NB4 (cell line): ENCODE results near the gene C11orf21.

ENCODE experiments used
- MYC ChIP-seq: IDR thresholded peaks from 2 replicates; pipeline ENCODE4 v1.6.1; 2011; ENCODE audit warnings: low read depth, low read length
- POLR2A ChIP-seq: IDR thresholded peaks from 2 replicates; pipeline ENCODE4 v1.6.1; 2011; ENCODE audit warnings: mild to moderate bottlenecking; ENCODE audit not compliant: insufficient read length; ENCODE audit errors: extremely low read depth
- TF ChIP-seq, protein P1 (sequence below): IDR thresholded peaks from one replicate; pipeline ENCODE4 v1.5.1; 2012; ENCODE audit warnings: low read depth, low read length

DNA sequence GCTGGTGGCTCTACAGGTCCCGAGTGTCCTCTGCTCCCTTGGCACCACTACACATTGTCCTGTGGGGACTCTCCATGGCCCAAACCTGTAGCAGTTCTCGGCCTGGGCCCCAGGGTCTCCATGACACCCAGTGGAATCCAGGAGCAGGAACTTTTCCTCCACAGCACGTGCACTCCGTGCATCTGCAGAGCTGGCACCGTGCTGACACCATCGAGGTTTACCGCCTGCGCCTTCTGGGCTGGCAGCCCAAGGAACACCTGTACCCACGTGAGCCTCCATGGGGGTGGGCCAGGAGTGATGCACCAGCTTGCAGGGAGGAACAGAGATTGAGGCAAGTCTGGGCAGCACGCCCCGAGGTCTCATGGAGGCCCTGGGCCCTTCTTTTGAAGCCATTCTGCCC lies 25.3 kb upstream of the C11orf21 start:
- TF ChIP-seq, protein P1, sequence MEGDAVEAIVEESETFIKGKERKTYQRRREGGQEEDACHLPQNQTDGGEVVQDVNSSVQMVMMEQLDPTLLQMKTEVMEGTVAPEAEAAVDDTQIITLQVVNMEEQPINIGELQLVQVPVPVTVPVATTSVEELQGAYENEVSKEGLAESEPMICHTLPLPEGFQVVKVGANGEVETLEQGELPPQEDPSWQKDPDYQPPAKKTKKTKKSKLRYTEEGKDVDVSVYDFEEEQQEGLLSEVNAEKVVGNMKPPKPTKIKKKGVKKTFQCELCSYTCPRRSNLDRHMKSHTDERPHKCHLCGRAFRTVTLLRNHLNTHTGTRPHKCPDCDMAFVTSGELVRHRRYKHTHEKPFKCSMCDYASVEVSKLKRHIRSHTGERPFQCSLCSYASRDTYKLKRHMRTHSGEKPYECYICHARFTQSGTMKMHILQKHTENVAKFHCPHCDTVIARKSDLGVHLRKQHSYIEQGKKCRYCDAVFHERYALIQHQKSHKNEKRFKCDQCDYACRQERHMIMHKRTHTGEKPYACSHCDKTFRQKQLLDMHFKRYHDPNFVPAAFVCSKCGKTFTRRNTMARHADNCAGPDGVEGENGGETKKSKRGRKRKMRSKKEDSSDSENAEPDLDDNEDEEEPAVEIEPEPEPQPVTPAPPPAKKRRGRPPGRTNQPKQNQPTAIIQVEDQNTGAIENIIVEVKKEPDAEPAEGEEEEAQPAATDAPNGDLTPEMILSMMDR, result no peak
- TF ChIP-seq POLR2A, result no peak
- no peak for TF ChIP-seq MYC
